Measurements from ENCODE around the gene PDE4B. TPM values are rescaled to one million over a fixed set of nuclear protein-coding genes. Genes with fewer than 3 reads are reported as not detected.

The PDE4B gene
- total RNA-seq: 10 to 100 TPM; 23.6 to 53.9 TPM

GRCh38 chr1:65792669-65793358, at the start of gene PDE4B:
Gene PDE4B, plus strand, starts transcription at chr1:65792895.
- H3K36me3 Mint-ChIP-seq (ENCODE audit: insufficient read depth in 2 of 2): peaks cover 2 to 3% of the 10 kb centered on the region in 2 donors
- DNase-seq (no peak), ATAC-seq (replicated peaks in 1 of 2) (peak in 1 of 2 donors; percentile 28)
- H3K4me3 Mint-ChIP-seq: peak within 1 kb of the TSS; percentile 12 to 43
- peaks cover 67% of the 10 kb centered on the region for H3K27me3 Mint-ChIP-seq (ENCODE audit: low read depth)
- no peak within 1 kb of the TSS for H3K27ac Mint-ChIP-seq
- peaks cover 7% of the 10 kb centered on the region in 2 donors for H3K9me3 Mint-ChIP-seq
- H3K4me1 Mint-ChIP-seq (ENCODE audit: low read depth): peaks cover 6% of the 10 kb centered on the region

GRCh38 chr1:65744731-65745130, 48.0 kb upstream of the PDE4B start:
- no peaks in the 10 kb centered on the region for H3K4me1 Mint-ChIP-seq (ENCODE audit: low read depth)
- H3K27me3 Mint-ChIP-seq (ENCODE audit: low read depth): no peaks in the 10 kb centered on the region
- no peak overlapping the region for H3K27ac Mint-ChIP-seq
- no peak overlapping the region for H3K4me3 Mint-ChIP-seq
- H3K36me3 Mint-ChIP-seq (ENCODE audit: insufficient read depth in 2 of 2): peaks cover 3 to 4% of the 10 kb centered on the region in 2 donors
- DNase-seq (no peak), ATAC-seq (replicated peaks in 1 of 2) (no peak)
- peaks cover 5 to 13% of the 10 kb centered on the region in 2 donors for H3K9me3 Mint-ChIP-seq

- Mint-ChIP-seq H3K27me3 (ENCODE audit: low read depth) (no peaks in the 10 kb centered on the region), H3K9me3 (no peaks in the 10 kb centered on the region), H3K36me3 (ENCODE audit: insufficient read depth in 2 of 2) (no peaks in the 10 kb centered on the region), H3K27ac (no peak overlapping the region), H3K4me3 (no peak overlapping the region), H3K4me1 (ENCODE audit: low read depth) (no peaks in the 10 kb centered on the region)
- ATAC-seq (replicated peaks in 1 of 2) (no peak), DNase-seq (no peak)
These were observed 40.7 kb upstream of the PDE4B start for GRCh38 chr1:65751961-65752360.

- H3K27ac Mint-ChIP-seq: no peak overlapping the region
- no peaks in the 10 kb centered on the region for H3K36me3 Mint-ChIP-seq (ENCODE audit: insufficient read depth in 2 of 2)
- no peaks in the 10 kb centered on the region for H3K4me1 Mint-ChIP-seq (ENCODE audit: low read depth)
- H3K4me3 Mint-ChIP-seq: no peak overlapping the region
- DNase-seq (no peak), ATAC-seq (replicated peaks in 1 of 2) (no peak)
- peaks cover 7% of the 10 kb centered on the region for H3K27me3 Mint-ChIP-seq (ENCODE audit: low read depth)
- H3K9me3 Mint-ChIP-seq: no peaks in the 10 kb centered on the region
These were observed 36.1 kb upstream of the PDE4B start for GRCh38 chr1:65756616-65757015.

GRCh38 chr1:65757531-65757930, 35.2 kb upstream of the PDE4B start:
- no peak overlapping the region for H3K27ac Mint-ChIP-seq
- no peak for DNase-seq
- no peak overlapping the region for H3K4me3 Mint-ChIP-seq
- H3K27me3 Mint-ChIP-seq (ENCODE audit: low read depth): peaks cover 7% of the 10 kb centered on the region
- no peaks in the 10 kb centered on the region for H3K9me3 Mint-ChIP-seq
- H3K36me3 Mint-ChIP-seq (ENCODE audit: insufficient read depth in 2 of 2): no peaks in the 10 kb centered on the region
- no peak for ATAC-seq (replicated peaks in 1 of 2)
- no peaks in the 10 kb centered on the region for H3K4me1 Mint-ChIP-seq (ENCODE audit: low read depth)

GRCh38 chr1:65758128-65758527, 34.6 kb upstream of the PDE4B start:
- H3K9me3 Mint-ChIP-seq: no peaks in the 10 kb centered on the region
- peaks cover 7% of the 10 kb centered on the region for H3K27me3 Mint-ChIP-seq (ENCODE audit: low read depth)
- ATAC-seq (replicated peaks in 1 of 2) (no peak), DNase-seq (no peak)
- H3K27ac Mint-ChIP-seq: no peak overlapping the region
- no peaks in the 10 kb centered on the region for H3K4me1 Mint-ChIP-seq (ENCODE audit: low read depth)
- no peaks in the 10 kb centered on the region for H3K36me3 Mint-ChIP-seq (ENCODE audit: insufficient read depth in 2 of 2)
- no peak overlapping the region for H3K4me3 Mint-ChIP-seq

GRCh38 chr1:65759516-65759915, 33.2 kb upstream of the PDE4B start:
- Mint-ChIP-seq H3K36me3 (ENCODE audit: insufficient read depth in 2 of 2) (no peaks in the 10 kb centered on the region), H3K9me3 (no peaks in the 10 kb centered on the region), H3K4me3 (no peak overlapping the region)

GRCh38 chr1:65762081-65762862, 30.4 kb upstream of the PDE4B start:
- Mint-ChIP-seq H3K9me3 (peaks cover 0 to 4% of the 10 kb centered on the region in 2 donors), H3K27ac (no peak overlapping the region), H3K4me1 (ENCODE audit: low read depth) (no peaks in the 10 kb centered on the region), H3K36me3 (ENCODE audit: insufficient read depth in 2 of 2) (no peaks in the 10 kb centered on the region), H3K27me3 (ENCODE audit: low read depth) (peaks cover 15% of the 10 kb centered on the region), H3K4me3 (no peak overlapping the region)
- DNase-seq (no peak), ATAC-seq (replicated peaks in 1 of 2) (no peak)

More at GRCh38 chr1:65759516-65759915, 33.2 kb upstream of the PDE4B start:
- no peak for DNase-seq
- ATAC-seq (replicated peaks in 1 of 2): no peak
- Mint-ChIP-seq H3K4me1 (ENCODE audit: low read depth) (no peaks in the 10 kb centered on the region), H3K27me3 (ENCODE audit: low read depth) (peaks cover 7% of the 10 kb centered on the region), H3K27ac (no peak overlapping the region)

GRCh38 chr1:65764052-65764451, 28.6 kb upstream of the PDE4B start:
- Mint-ChIP-seq H3K36me3 (ENCODE audit: insufficient read depth in 2 of 2) (no peaks in the 10 kb centered on the region), H3K9me3 (peaks cover 0 to 4% of the 10 kb centered on the region in 2 donors), H3K27me3 (ENCODE audit: low read depth) (peaks cover 8% of the 10 kb centered on the region), H3K4me1 (ENCODE audit: low read depth) (no peaks in the 10 kb centered on the region), H3K4me3 (no peak overlapping the region), H3K27ac (no peak overlapping the region)
- ATAC-seq (replicated peaks in 1 of 2): no peak
- no peak for DNase-seq

GRCh38 chr1:65765631-65766030, 27.1 kb upstream of the PDE4B start:
- Mint-ChIP-seq H3K27me3 (ENCODE audit: low read depth) (peaks cover 8% of the 10 kb centered on the region), H3K4me3 (no peak overlapping the region), H3K36me3 (ENCODE audit: insufficient read depth in 2 of 2) (no peaks in the 10 kb centered on the region), H3K27ac (no peak overlapping the region), H3K9me3 (peaks cover 0 to 4% of the 10 kb centered on the region in 2 donors), H3K4me1 (ENCODE audit: low read depth) (no peaks in the 10 kb centered on the region)
- DNase-seq (no peak), ATAC-seq (replicated peaks in 1 of 2) (no peak)

- ATAC-seq (replicated peaks in 1 of 2): no peak
- Mint-ChIP-seq H3K4me1 (ENCODE audit: low read depth) (no peaks in the 10 kb centered on the region), H3K27me3 (ENCODE audit: low read depth) (peaks cover 14% of the 10 kb centered on the region), H3K36me3 (ENCODE audit: insufficient read depth in 2 of 2) (no peaks in the 10 kb centered on the region), H3K9me3 (peaks cover 0 to 4% of the 10 kb centered on the region in 2 donors), H3K4me3 (no peak overlapping the region), H3K27ac (no peak overlapping the region)
- no peak for DNase-seq
These were observed 23.1 kb upstream of the PDE4B start for GRCh38 chr1:65769636-65770035.

GRCh38 chr1:65772607-65773006, 20.1 kb upstream of the PDE4B start:
- Mint-ChIP-seq H3K36me3 (ENCODE audit: insufficient read depth in 2 of 2) (peaks cover 0 to under 1% of the 10 kb centered on the region in 2 donors), H3K27me3 (ENCODE audit: low read depth) (peaks cover 6% of the 10 kb centered on the region), H3K4me1 (ENCODE audit: low read depth) (no peaks in the 10 kb centered on the region), H3K4me3 (no peak overlapping the region), H3K9me3 (no peaks in the 10 kb centered on the region), H3K27ac (no peak overlapping the region)
- no peak for DNase-seq
- no peak for ATAC-seq (replicated peaks in 1 of 2)

- peaks cover 0 to 3% of the 10 kb centered on the region in 2 donors for H3K36me3 Mint-ChIP-seq (ENCODE audit: insufficient read depth in 2 of 2)
- ATAC-seq (replicated peaks in 1 of 2) (no peak), DNase-seq (no peak)
- no peak overlapping the region for H3K4me3 Mint-ChIP-seq
- H3K27ac Mint-ChIP-seq: no peak overlapping the region
- H3K4me1 Mint-ChIP-seq (ENCODE audit: low read depth): no peaks in the 10 kb centered on the region
- peaks cover 0 to 2% of the 10 kb centered on the region in 2 donors for H3K9me3 Mint-ChIP-seq
- H3K27me3 Mint-ChIP-seq (ENCODE audit: low read depth): peaks cover 6% of the 10 kb centered on the region
These were observed 19.1 kb upstream of the PDE4B start for GRCh38 chr1:65773391-65774123.

Data from activated T-cell treated with anti-CD3 and anti-CD28 coated beads, Interleukin-2, amount 50 U/mL, for 72 hours (primary cell).